HG02943 (cell line): ENCODE data around the gene LRRC8E.

ENCODE experiments used
- ATAC-seq: cut with Tn5 transposase; IDR thresholded peaks from one replicate; pipeline ENCODE4 v1.9.1; 2021; ENCODE audit warnings: mild to moderate bottlenecking, low read depth, moderate library complexity; ENCODE audit not compliant: unreplicated experiment

Gene LRRC8E

DNA sequence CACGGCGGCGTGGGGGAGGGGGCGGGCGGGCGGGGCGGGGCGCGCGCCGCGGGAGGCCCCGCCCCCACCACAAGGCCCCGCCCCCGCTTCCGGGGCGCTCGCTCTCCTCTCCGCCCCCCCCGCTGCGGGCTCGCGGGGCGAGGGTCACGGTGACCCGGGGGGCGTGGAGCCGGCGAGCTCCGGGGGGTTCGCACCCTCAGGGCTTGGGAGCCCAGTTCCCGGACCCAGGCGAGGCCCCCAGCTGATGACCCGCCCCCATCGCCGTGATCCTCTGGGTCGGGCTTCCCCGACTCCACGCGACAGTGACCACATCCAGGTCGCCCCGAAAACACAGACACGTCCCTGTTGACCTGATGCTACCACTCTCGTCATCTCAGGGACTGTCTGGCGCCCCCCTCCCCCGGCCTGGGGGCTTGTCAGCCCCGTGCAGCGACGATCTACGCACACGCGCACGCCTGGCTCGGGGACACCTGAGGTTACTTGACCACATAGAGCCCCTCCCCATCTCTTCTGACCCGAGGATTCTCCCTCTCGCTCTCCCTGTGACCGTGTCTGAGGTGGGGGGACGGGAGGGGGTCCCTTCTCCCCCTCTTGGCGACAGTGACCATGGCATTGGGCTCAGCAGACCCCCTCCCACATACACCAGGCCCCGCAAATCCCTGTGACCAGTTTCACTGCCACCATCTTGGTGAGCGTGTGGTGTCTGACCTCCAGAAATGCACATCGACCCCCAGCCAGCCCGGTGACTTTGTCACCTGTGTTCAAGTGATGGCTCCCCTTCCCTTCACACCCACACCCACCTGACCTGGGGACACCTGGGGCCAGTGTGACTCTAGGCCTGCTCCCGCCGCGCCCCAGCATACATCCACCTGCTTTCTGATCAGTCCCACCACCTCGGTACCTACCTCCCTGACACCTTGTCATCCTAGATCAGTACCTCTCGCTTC, 16.0 kb downstream of the LRRC8E start:
- peak; percentile 28 for ATAC-seq

DNA sequence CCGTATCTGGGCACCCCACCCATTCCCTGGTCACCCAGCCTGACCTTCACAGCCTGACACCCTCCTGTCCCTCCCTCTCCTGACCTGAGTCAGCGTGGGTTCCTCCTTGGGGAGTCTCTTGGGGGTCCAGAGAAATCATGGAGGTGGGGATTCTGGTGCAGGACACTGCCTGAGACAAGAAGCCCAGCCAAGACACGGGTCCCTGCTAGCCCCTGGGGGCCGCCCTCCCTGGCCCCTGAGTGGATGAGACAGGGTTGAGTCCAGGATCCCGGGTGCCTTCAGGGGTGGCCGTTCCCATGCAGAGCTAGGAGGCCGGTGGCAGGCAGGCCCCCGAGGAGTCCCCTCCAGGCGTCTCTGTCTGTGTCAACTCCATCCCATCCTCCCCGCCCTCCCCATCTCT, 17.0 kb downstream of the LRRC8E start:
- ATAC-seq: no peak

DNA sequence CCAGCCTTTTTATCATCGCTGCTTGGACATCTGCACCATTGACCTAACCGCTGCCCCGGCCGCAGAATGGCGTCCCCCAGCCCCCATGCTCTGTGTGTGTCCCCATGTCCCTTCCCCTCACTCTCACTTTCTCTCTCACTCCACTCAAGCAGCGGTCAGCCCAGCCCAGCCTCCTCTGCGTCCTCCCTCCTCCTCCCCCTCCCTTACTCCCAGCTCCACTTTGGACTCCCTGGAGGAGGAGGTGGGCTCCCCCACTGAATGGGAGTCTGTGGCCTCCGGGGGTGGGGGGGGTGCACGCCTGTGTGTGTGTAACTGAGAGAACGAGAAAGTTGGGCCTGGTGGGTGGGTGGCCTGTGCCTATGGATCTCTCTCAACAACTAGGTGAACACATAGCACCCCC, 17.5 kb downstream of the LRRC8E start:
- no peak for ATAC-seq

DNA sequence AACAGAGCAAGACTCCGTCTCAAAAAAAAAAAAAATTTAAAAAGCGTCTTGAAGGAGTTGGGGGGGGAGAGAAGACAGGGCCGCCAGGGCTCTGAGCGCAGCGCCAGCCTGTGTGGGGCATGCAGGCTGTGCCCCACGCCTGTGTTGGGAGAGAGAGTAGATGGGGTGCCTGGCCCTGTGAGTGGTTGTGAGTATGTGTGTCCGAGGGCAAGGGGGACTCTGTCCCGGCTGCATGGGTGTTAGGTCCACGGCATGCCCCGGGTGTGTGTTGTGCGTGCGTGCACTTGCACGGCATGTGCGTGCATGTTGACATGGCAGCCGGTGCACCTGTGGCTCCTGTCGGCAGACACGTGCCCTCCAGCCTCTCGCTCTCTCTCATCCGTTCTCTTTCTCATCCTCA, 18.8 kb downstream of the LRRC8E start:
- no peak for ATAC-seq

DNA sequence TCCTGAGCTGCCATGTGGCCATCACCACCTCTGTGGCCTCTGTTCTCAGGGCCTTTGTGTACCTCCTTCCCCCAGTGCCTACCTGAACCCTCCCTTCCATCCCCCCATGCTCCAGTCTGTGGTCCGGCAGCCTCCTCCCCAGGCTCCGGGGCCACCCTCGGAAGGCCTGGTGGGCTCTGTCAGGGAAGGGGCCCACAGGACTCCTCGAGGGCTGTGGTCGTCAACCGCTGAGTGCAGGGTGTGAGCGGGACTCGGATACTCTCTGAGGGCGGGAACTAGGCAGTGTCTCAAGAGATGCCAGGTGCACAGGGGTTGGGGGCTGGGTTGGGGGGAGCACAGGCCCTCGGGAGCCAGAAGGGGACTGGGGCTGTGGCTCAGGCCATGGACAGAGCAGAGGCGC, 19.2 kb downstream of the LRRC8E start:
- ATAC-seq: no peak

DNA sequence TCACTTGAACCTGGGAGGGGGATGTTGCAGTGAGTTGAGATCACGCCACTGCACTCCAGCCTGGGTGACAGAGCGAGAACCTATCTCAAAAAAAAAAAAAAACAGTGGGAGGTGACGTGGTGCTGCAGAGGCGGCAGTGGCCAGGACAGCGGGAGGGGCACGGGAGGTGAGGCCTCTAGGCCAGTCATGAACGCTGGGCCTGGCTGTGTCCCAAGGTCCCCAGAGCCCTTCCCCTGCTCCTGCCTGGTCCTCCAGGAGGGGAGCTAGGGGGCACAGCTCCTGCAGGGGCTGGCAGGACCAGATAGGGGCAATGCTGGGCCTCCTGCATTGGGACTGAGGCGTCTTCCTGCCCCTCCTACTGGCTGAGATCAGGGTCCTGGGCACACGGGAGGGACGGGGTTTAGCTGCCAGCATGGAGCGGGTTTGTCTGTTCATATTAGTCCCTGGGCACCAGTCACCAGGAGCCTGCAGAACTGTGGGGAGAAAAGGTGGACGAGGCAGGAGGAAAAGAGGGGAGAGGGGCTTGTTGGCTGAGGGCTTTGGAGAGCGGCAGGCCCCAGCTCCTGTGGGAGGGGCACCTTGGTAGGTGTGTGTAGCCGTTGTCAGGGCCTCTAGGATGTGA, 19.9 kb downstream of the LRRC8E start:
- no peak for ATAC-seq

DNA sequence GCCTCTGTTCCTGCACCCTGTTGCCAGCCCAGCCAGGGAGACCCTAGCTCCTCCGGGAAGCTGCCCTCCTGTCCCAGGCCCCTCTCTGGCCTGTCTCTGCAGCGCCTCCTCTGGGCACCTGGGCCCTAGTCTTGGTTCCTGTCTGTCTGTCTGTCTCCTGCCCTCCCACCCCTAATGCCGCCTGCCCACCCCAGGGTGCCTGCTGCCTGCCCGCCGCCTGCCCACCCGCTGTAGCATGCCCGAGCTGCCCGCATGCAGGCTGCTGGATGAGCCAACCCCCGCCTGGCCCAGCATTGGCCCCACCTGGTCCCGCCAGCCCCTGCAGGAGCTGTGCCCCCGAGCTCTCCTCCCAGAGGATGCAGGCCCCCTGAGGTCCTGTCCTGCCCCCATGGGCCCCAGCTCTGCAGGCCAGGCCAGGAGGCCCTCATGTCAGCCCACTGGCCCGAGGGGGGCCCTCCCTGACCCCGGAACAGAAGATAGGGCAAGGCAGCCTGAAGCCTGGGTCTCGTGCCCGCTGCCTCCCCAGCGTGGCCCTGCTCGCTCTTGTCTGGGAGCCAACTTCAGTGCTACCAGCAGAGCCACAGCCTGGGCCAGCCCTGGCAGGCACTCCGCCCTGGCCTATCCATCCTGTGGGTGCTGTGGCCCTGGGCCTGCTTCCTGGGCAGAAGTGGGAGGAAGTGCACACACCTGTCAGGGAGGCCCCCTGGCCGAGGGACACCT, 20.6 kb downstream of the LRRC8E start:
- ATAC-seq: no peak

DNA sequence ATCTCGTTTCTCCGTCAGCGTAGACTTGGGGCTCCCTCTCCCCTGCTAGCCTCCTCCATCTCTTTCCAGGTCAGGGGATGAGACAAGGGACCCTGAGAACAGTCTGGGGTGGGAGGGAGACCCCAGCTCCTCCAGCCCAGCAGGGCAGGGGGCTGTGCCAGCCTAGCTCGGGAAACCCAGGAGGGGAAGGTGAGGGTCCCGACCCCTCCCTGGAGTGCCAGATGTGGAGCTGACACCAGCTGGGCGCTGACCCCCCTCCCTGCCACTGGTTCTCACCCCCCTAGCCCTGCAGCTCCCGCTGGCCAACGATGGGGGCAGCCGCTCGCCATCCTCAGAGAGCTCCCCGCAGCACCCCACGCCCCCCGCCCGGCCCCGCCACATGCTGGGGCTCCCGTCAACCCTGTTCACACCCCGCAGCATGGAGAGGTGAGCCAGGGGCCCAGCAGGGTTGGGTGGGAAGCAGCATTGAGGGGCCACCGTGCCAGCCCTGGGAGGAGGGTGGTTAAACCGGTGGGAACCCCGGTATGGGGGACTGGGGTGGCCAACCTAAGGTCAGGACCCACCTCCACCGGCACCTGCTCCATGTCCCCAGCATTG, 21.3 kb downstream of the LRRC8E start:
- no peak for ATAC-seq

DNA sequence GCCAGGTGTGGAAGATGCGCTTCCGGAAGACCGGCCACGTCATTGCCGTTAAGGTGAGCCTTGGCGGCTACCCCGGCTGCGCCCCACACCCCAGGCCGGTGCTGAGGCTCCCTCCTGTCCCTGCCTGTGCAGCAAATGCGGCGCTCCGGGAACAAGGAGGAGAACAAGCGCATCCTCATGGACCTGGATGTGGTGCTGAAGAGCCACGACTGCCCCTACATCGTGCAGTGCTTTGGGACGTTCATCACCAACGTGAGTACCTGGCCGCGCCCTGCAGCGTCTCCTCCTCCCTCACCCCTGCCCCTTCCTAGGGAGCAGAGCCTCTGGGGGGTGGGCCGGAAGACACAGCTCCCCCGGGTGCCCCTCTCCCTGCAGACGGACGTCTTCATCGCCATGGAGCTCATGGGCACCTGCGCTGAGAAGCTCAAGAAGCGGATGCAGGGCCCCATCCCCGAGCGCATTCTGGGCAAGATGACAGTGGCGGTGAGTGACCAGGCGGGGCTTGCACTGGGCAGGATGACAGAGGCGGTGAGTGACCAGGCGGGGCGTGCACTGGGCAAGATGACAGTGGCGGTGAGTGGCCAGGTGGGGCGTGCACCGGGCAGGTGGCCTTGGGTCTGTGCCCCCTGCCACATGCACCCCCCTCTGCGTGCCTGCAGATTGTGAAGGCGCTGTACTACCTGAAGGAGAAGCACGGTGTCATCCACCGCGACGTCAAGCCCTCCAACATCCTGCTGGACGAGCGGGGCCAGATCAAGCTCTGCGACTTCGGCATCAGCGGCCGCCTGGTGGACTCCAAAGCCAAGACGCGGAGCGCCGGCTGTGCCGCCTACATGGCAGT, 22.2 kb downstream of the LRRC8E start:
- ATAC-seq: no peak

DNA sequence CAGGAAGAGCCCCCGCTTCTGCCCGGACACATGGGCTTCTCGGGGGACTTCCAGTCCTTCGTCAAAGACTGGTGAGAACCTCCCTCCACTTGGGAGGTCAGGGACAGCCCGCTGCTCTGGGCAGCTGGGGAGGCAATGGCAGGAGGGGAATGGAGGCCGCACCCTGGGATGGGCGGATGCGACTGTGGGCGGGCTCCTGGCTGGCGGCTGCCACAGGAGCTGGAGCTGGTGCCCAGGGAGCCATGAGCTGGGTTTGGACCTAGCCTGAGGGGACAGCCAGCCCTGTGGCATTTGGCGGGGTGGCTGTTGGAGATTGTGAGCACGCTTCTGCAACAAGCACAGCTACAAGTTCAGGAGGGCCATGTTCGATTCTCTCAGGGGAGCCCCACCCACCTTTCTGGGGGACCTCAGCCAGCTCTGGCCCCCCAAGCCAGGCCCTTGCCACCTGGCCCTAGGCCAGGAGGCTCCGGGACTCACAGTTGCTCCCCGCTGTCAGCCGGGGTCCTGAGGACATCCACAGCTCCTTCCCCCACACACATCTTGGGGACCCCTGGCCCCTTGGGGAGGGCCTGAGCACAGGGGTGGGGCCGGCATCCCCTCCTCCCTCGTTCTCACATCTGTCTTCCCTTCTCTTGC, 23.3 kb downstream of the LRRC8E start:
- no peak for ATAC-seq

DNA sequence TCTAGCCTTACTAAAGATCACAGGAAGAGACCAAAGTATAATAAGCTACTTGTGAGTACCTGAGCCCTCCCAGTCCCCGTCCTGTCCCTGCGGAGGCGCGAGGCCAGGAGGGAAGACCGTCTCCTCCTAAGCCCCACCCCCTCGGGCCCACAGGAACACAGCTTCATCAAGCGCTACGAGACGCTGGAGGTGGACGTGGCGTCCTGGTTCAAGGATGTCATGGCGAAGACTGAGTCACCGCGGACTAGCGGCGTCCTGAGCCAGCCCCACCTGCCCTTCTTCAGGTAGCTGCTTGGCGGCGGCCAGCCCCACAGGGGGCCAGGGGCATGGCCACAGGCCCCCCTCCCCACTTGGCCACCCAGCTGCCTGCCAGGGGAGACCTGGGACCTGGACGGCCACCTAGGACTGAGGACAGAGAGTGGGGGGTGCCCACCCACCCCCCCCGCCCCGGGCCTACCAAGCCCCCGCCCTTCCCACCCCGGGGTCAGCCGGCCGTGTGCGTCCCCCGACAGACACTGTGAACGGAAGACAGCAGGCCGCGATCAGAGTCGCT, 23.9 kb downstream of the LRRC8E start:
- ATAC-seq: no peak

DNA sequence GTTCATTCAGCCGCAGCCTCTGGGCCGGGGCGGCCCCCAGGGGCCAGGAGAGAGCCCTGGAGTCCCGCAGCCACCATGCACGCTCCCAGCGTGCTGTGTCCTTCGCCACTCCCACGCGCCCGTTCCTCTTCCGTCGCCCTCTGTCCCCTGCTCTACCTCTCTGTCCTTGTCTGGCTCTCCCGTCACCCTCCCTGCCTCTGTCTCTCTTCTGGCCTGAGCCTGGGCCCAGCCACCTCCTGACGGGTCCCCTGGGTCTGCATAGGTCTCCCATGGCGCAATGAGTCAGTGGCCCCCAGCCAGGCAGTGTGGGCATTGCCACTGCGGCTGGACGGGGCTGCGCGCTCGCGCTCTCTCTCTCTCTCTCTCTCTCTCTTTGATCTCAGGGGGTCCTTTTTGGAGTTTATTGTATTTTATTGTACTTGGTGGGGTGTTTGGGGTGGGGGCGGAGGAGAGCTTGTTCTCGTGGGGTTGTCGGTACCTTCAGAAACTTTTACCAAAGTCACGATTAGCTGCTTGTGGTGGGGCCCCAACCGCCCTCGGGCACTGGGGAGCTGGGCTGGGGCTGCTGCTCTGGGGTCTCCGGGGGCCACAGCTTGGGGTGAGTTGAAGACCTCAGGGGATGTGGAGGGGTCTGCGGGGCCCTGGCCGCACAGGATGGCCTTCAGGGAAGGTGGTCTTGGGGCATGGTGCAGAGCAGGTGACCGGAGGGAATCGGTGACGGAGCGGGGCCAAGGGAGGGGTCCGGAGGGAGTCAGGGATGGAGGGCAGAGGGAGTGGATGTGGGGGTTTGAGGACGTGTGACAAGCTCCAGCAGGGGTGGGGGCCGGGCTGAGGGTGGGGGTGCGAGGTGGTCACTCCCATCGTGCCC, 24.6 kb downstream of the LRRC8E start:
- no peak for ATAC-seq

DNA sequence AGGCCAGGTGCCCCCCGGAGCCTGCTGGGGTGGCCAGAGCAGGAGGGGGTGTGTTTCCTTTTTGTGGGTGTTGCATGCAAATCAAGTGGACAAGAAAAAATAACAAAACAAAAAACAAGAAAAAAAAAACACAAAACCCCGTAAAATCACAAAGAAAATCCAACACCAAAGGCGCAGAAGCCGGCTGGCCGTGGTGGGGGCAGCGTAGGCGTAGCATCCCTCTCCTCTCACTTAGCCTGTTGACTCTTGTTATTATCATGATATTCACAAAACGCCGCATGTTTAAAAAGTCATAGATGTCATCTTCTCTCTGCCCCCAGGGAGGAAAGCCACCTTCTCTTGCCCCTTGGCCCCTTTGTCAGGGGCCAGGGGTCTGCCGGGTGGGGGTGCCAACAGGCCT, 25.3 kb downstream of the LRRC8E start:
- ATAC-seq: no peak

DNA sequence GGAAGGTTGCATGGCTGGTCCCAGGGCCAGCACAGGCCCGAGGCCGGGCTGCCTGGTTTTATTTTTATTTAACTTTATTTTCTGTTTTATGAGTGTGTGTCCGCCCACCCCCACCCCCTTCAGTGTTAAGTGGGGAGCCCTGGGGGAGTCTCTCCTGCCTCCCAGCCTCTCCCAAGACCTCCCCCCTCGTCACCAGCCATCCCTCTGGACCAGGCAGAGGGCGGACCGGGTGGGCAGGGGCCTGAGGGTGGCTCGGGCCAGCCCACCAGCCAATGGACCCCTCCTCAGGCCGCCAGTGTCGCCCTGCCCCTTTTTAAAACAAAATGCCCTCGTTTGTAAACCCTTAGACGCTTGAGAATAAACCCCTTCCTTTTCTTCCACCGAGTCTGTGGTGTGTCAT, 25.8 kb downstream of the LRRC8E start:
- ATAC-seq: no peak

DNA sequence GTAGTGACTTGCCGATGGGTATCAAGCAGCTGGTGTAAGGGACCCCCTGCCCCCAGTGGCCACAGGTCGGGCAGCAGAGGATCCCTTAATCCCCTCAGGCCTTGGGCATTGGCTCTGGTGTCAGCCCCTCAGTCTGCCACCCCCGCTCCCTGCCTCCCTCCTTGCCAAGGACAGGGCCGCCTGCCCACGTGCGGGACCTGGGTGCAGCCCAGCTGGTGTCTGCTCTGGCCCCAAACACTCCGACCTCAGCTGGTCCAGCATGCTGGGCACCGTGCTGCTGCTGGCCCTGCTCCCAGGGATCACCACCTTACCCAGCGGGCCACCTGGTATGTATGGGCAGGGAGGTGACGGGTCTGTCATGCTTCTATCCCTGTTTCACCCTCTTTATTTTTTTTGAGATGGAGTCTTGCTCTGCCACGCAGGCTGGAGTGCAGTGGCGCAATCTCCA, 26.3 kb downstream of the LRRC8E start, which contains the start of gene TGFBR3L:
TSS of gene TGFBR3L (plus strand) at position 233 of the 448 bp plus-strand sequence.
- no peak for ATAC-seq

DNA sequence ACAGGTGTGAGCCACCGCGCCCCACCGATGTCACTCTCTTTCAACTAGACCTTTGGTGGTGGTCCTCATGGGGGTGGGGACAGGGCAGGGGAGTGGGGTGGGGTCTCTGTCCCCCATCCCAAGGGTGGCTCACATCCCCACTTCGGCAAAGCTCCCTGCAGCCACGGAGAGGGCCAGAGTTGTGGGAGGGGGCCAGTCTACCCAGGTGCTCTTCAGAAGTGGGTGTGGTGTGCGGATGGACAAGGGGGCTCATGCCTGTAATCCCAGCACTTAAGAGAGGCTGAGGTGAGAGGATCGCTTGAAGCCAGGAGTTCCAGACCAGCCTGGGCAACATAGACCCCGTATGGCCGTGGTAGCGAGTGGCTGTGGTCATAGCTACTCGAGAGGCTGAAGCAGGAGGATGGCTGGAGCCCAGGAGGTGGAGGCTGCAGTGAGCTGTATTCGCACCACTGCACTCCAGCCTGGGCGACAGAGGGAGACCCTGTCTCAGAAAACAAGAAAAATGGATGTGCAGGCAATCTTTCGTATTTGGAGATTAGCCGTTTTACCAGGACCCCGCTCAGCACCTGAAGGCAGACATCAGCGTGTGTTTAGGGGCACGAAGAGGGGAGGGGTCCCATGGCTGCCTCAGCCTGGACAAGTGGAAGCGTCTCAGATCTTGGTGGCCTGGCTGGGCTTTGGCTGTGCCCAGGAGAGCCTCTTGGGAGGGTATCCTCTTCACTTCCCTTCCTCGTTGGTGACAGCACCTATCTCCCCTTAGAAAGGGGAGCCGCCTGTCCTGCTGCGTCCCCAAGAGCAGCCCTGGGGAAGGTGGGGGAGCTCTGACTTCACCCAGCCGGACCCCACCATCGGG, 27.2 kb downstream of the LRRC8E start:
- no peak for ATAC-seq
